ENCODE data around the gene PEAK3. TPM values are rescaled to one million over a fixed set of nuclear protein-coding genes. Genes with fewer than 3 reads are reported as not detected.
A peak's percentile ranks its signal among the peaks of the same experiment; 100 is the strongest.

The PEAK3 gene
- total and polyA plus RNA-seq, 9 of the 15 experiments (the other 6 are each of a cell fraction or from before 2014, with no cell fraction given) = 0.07 to 0.40 TPM; not detected in 7

GRCh38 chr19:2289714-2290435 lies 7.9 kb upstream of the PEAK3 start (continued):
- peak; percentile 87 for TF ChIP-seq MGA (IDR thresholded peaks at IDR 0.05)
- no peak for TF ChIP-seq ATF1 (CRISPR knock-in tag; IDR thresholded peaks at IDR 0.05)
- TF ChIP-seq ATF1 (tag; IDR thresholded peaks at IDR 0.05) = peak; percentile 30; the same call in 1 of the 2 replicates
- no peak for TF ChIP-seq THRB (CRISPR knock-in tag; conservative IDR thresholded peaks at IDR 0.05)
- TF ChIP-seq AFF4 (CRISPR knock-in tag; IDR thresholded peaks at IDR 0.05) = no peak
- TF ChIP-seq CEBPG (CRISPR knock-in tag; IDR thresholded peaks at IDR 0.05) = 0 out of 2 replicates have a peak, but pooled peaks have one; percentile 39
- TF ChIP-seq CEBPG (tag; conservative IDR thresholded peaks at IDR 0.05 in 1 of 2, IDR thresholded peaks at IDR 0.05 in 1 of 2) = no peak
- TF ChIP-seq SRSF7 (optimal IDR thresholded peaks at IDR 0.05; ENCODE audit: low read depth, low read length) = no peak
- peak; percentile 60; the same call in 1 of the 2 replicates for TF ChIP-seq MTA3 (IDR thresholded peaks at IDR 0.05; ENCODE audit: borderline replicate concordance)
- no peak for TF ChIP-seq ZSCAN32 (CRISPR knock-in tag; IDR thresholded peaks at IDR 0.05)
- peak; percentile 49 for TF ChIP-seq ZNF263 (CRISPR knock-in tag; IDR thresholded peaks at IDR 0.05; ENCODE audit: borderline replicate concordance)
